SH-SY5Y (cell line): ENCODE data around the gene GPR157.

Source experiments
- GATA2 ChIP-seq: IDR thresholded peaks from 2 replicates; pipeline ENCODE4 v1.6.1; 2011; ENCODE audit warnings: mild to moderate bottlenecking, low read depth, low read length
- GATA3 ChIP-seq: IDR thresholded peaks from 2 replicates; pipeline ENCODE4 v1.6.1; 2011; ENCODE audit warnings: low read depth, mild to moderate bottlenecking, low read length, moderate library complexity

- TF ChIP-seq GATA3 (no peak), GATA2 (no peak)
Measured at GRCh38 chr1:9161342-9161741, 32.4 kb upstream of the GPR157 start.
